NT2/D1 (cell line): ENCODE measurements around the gene BTBD2.

Experiments used
- DNase-seq: peaks from one replicate; pipeline ENCODE4 v3.0.0-alpha.2; 2011; ENCODE audit warnings: low read depth, low spot score
- H3K27me3 ChIP-seq: 2 replicates; pipeline ENCODE4 v1.6.0; 2011; ENCODE audit warnings: mild to moderate bottlenecking; ENCODE audit not compliant: insufficient read length, insufficient read depth
- H3K36me3 ChIP-seq: 2 replicates; pipeline ENCODE4 v1.6.1; 2011; ENCODE audit warnings: mild to moderate bottlenecking, low read length, mixed read lengths; ENCODE audit not compliant: insufficient read depth, insufficient read length
- H3K4me1 ChIP-seq: 2 replicates; pipeline ENCODE4 v1.5.1; 2011; ENCODE audit not compliant: insufficient read depth, insufficient read length
- H3K4me3 ChIP-seq: 2 replicates; pipeline ENCODE4 v1.5.1; 2011; ENCODE audit warnings: low read depth; ENCODE audit not compliant: insufficient read length
- H3K9ac ChIP-seq: 2 replicates; pipeline ENCODE4 v1.6.0; 2011; ENCODE audit warnings: low read depth; ENCODE audit not compliant: insufficient read length
- H3K9me3 ChIP-seq: 2 replicates; pipeline ENCODE4 v1.5.1; 2011; ENCODE audit warnings: mild to moderate bottlenecking, low read length; ENCODE audit not compliant: insufficient read depth
- SUZ12 ChIP-seq: IDR thresholded peaks from 2 replicates; pipeline ENCODE4 v1.6.1; 2011; ENCODE audit not compliant: insufficient read length, insufficient read depth; ENCODE audit errors: extremely low read depth
- YY1 ChIP-seq: IDR thresholded peaks from 2 replicates; pipeline ENCODE4 v1.6.1; 2011; ENCODE audit not compliant: insufficient read length, insufficient read depth
- ZNF274 ChIP-seq: IDR thresholded peaks from 2 replicates; pipeline ENCODE4 v1.6.1; 2011; ENCODE audit warnings: mild to moderate bottlenecking, low read depth, low read length

Gene BTBD2

GRCh38 chr19:2044709-2045500, 29.4 kb upstream of the BTBD2 start:
- no peaks in the 10 kb centered on the region for H3K9me3 ChIP-seq
- no peak for TF ChIP-seq YY1
- no peak for TF ChIP-seq ZNF274
- TF ChIP-seq SUZ12, result no peak
- DNase-seq, result no peak
- peaks cover 83% of the 10 kb centered on the region for H3K36me3 ChIP-seq
- H3K4me3 ChIP-seq, result no peak overlapping the region
- no peaks in the 10 kb centered on the region for H3K27me3 ChIP-seq
- peaks cover 54% of the 10 kb centered on the region for H3K4me1 ChIP-seq
- H3K9ac ChIP-seq, result peak overlapping the region; percentile 12

DNA sequence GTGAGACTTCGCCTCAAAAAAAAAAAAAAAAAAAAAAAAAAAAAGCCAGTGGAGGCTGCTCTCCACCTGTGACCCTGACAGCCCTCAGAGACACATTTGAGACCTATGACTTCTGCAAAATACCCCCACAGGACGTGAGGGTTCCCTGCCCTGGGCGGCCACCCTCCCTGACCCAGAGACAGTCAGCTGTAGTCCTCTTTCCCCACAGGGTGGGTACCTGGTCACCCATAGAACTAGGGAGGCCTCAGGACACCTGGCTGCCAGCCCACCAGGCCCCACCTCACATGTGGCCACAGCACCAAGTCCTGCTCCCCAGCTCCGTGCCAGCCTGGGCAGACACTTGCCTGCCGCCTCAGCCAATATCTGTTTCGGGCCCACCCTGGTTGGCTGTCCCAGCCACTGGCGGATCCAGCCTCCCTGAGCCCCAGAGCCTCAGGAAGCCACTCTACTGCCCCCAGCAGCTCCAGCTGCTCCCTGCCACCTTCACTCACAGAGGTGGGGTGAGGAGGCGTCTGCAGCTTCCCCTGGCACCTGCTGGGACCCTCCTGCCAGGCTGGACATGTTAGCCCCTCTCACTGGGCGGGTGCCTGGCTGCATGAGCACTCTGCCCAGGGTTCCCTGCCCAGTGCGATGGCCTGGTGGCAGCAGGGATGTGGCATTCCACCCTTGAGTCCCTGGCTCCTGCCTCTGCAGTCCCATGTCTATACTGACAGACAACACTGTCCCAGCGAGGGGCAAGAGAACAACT, 28.6 kb upstream of the BTBD2 start:
- Histone ChIP-seq H3K4me1 (peaks cover 52% of the 10 kb centered on the region), H3K4me3 (no peak overlapping the region), H3K27me3 (no peaks in the 10 kb centered on the region), H3K9me3 (no peaks in the 10 kb centered on the region), H3K36me3 (peaks cover 86% of the 10 kb centered on the region), H3K9ac (no peak overlapping the region)
- no peak for DNase-seq
- TF ChIP-seq YY1 (no peak), SUZ12 (no peak), ZNF274 (no peak)

GRCh38 chr19:2043251-2043641, 27.7 kb upstream of the BTBD2 start:
- Histone ChIP-seq H3K9me3 (no peaks in the 10 kb centered on the region), H3K27me3 (no peaks in the 10 kb centered on the region), H3K9ac (no peak overlapping the region), H3K4me1 (peaks cover 52% of the 10 kb centered on the region), H3K4me3 (no peak overlapping the region), H3K36me3 (peaks cover 86% of the 10 kb centered on the region)
- TF ChIP-seq ZNF274, result no peak
- no peak for TF ChIP-seq YY1
- TF ChIP-seq SUZ12, result no peak
- no peak for DNase-seq

DNA sequence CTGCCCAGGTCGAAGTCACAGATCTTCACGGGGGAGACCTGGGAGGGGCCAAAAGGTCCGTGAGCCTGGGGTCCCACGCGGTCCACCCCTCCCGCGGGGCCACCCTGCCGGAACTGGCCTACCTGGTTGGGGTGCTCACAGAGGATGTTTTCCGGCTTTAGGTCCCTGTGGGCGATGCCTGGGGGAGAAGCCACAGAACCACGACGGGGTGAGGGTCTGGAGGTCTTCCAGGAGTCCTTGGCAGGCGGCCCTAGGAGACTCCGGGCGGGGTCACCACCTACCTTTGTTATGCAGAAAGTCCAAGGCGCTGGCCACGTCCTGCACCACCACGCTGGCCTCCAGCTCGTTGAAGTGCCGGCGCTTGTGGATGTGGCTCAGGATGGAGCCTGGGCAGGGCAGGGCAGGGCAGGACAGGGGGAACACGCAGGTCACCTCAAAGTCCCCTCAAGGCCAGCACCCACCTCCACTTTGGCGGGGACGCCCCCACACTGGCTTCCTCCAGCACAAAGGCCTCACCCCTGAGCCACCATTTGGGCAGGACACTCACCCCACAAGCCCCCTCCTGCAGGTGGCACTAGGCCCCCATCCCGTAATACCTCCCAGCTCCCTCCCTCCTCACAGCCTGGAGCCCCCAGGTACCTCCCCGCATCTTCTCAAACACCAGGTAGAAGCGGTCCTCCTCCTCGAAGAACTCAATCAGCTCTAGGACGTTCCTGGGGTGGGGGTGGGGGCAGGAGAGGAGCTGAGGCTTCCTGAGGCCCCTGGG, 27.2 kb upstream of the BTBD2 start:
- Histone ChIP-seq H3K9ac (peak overlapping the region; percentile 73), H3K9me3 (no peaks in the 10 kb centered on the region), H3K36me3 (peaks cover 86% of the 10 kb centered on the region), H3K4me1 (peaks cover 47% of the 10 kb centered on the region), H3K4me3 (peak overlapping the region; percentile 5), H3K27me3 (no peaks in the 10 kb centered on the region)
- no peak for DNase-seq
- TF ChIP-seq ZNF274 (no peak), YY1 (no peak), SUZ12 (no peak)

DNA sequence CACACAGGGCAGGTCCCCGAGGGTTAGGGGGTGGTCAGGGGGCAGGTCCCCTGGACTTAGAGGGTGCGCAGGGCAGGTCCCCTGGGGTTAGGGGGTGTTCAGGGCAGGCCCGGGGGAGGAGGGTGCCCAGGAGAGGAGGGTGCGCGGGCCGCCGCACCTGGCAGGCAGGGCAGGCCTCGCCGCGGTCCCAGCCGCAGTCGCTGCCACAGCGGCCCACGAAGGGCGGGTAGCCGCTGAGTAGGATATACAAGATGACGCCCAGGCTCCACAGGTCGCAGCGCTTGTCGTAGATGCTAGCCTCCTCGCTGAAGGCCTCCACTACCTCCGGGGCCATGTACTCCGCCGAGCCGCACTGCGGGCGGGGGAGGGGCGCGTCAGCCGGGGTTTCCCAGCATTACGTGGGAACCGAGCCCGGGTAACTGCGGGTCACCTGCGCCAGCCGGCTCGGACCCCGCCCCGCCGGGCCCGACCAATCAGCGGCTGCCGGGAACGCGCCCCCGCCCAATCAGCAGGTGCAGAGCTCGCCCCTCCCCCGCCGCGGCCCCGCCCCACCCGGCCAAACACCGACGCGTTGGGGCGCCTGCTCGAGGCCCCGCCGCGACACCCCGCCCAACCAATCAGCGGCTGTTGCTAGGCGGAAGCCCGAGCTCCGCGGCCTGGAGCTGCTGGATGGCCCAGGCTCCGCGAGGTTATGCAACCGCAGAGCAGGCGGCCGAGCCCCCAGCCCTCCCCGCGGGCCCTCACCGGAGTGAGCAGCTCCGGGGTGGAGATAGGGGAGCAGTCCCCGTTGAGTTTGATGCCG, 26.4 kb upstream of the BTBD2 start:
- Histone ChIP-seq H3K4me3 (peak overlapping the region; percentile 15), H3K9ac (peak overlapping the region; percentile 84), H3K9me3 (no peaks in the 10 kb centered on the region), H3K27me3 (no peaks in the 10 kb centered on the region), H3K36me3 (peaks cover 85% of the 10 kb centered on the region), H3K4me1 (peaks cover 41% of the 10 kb centered on the region)
- peak; percentile 93 for DNase-seq
- TF ChIP-seq YY1, result no peak
- TF ChIP-seq SUZ12, result no peak
- no peak for TF ChIP-seq ZNF274

GRCh38 chr19:2041433-2041682, 25.8 kb upstream of the BTBD2 start:
- H3K9ac ChIP-seq, result peak overlapping the region; percentile 84
- H3K4me3 ChIP-seq, result no peak overlapping the region
- no peak for DNase-seq
- peaks cover 41% of the 10 kb centered on the region for H3K4me1 ChIP-seq
- no peaks in the 10 kb centered on the region for H3K9me3 ChIP-seq
- H3K27me3 ChIP-seq, result no peaks in the 10 kb centered on the region
- H3K36me3 ChIP-seq, result peaks cover 79% of the 10 kb centered on the region
- no peak for TF ChIP-seq YY1
- TF ChIP-seq SUZ12, result no peak
- TF ChIP-seq ZNF274, result no peak
